HG02571 (cell line): ENCODE data around the gene MARCHF2.
A peak's percentile ranks its signal among the peaks of the same experiment; 100 is the strongest.

Source experiments
- ATAC-seq: cut with Tn5 transposase; IDR thresholded peaks from one replicate; pipeline ENCODE4 v1.9.1; 2021; ENCODE audit warnings: mild to moderate bottlenecking, moderate library complexity; ENCODE audit not compliant: unreplicated experiment

MARCHF2 gene

GRCh38 chr19:8387688-8388611 lies 25.2 kb upstream of the MARCHF2 start:
- no peak for ATAC-seq

- no peak for ATAC-seq
These were observed 24.5 kb upstream of the MARCHF2 start for GRCh38 chr19:8388612-8388958.

DNA sequence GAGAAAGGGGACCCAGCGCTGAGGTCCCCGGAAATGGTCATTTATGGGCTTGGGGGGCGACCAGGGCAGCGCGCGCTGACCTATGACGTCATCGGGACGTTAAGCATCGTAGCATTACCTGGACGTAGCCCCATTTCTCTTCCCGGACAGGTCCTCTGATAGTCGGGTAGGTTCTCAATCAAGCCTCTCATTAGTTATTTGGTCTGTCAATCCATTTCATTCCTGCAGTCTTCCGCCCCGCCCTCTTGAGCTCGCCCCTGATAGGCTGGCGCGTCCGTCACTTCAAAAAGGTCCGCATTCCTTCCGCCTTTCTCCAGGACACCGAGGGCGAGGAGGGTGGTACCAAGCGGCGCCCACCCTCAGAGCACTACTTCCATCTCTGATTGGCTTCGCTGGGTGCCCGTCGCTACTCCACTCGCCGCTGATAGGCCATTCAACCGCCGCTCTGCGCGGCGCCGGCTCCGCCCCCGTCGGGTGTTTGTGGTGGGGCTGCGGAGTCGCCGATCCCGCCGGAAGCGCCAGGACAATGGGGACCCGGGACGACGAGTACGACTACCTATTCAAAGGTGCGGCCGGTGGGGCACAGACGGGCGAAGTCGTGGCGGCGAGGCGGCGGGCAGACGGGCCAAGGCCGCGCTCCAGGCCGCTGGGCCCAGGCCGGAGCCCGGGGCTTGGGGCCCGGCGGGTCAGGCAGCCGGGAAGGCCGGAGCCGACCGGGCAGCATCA lies 23.1 kb upstream of the MARCHF2 start, which contains the start of gene RAB11B:
RAB11B (plus strand) TSS at position 470 of the 726 bp plus-strand sequence; CDS start at position 527, 57 bp downstream.
- peak; percentile 88 for ATAC-seq

GRCh38 chr19:8390617-8390981 lies 22.5 kb upstream of the MARCHF2 start:
- peak; percentile 42 for ATAC-seq

GRCh38 chr19:8391198-8392016 lies 21.7 kb upstream of the MARCHF2 start:
- ATAC-seq = no peak

- no peak for ATAC-seq
These were observed 21.0 kb upstream of the MARCHF2 start for GRCh38 chr19:8392017-8392591.

DNA sequence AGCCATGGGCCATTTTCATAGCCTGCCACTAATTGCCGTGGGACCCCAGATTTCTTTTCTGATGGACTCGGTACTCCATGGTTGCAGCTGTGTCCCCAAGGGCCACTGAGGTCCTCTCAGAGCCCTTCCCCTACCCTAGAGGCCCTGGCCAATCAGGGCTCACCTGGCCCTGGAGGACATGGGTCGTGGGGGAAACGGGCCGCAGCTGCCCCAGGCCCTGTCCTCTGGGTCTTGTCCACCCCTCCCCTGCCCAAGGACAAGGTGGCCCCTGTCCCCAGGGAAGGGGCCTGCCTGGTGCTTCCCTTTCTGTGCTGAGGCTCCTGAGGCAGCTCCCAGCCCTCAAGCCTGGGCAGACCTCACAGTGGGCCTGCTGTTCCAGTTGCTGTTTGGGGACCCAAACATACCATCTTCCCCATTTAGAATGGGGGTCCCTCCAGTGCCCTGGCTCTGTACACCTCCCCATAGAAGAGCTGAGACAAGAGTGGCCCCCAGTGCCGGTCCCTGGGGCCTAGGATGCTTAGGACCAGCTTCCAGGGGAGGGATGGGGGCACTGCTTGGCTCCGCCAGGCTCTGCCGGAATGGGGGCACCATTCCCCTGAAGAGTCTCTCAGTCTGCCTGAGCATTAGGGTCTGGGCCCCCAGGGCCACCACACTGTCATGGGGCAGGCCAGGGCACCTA lies 19.8 kb upstream of the MARCHF2 start:
- no peak for ATAC-seq

DNA sequence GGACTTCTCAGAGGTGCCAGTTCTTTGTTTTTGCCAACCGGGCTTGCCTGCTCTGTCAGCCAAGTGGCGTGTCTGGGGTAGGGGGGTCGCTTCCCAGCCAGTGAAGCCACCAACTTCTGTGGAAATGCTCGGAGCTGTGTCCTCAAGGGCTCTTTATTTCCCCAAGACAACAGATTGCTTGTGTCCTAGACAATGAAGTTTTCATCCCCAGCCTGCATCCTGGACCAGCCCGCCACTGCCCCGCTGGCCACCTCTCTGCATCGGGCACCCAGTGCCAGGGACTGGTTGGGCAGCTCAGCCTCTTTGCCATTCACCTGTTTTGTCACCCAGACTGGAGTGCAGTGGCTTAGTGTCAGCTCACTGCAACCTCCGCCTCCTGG lies 19.2 kb upstream of the MARCHF2 start:
- ATAC-seq = no peak

DNA sequence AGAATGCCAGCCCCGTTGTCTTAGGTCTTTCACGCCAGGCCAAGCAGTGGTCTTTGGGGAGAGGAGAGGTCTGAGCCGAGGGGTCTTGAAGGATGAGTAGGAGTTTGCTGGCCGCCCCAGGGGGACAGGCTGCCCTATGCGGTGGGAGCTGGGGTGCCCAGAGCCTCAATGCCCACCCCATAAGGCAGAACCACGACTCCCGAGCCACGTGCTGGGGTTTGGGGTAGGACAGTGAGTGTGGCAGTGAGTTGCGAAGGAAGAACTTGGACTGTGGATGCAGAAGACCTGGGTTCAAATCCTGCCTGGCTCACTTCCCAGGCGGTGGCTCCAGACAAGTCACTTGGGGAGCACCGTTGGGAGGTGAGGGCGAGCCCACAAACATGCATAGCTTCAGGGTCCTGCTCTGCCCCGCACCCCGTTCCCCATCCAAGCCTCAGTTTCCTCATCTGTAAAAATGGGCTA lies 17.5 kb upstream of the MARCHF2 start:
- ATAC-seq = no peak

DNA sequence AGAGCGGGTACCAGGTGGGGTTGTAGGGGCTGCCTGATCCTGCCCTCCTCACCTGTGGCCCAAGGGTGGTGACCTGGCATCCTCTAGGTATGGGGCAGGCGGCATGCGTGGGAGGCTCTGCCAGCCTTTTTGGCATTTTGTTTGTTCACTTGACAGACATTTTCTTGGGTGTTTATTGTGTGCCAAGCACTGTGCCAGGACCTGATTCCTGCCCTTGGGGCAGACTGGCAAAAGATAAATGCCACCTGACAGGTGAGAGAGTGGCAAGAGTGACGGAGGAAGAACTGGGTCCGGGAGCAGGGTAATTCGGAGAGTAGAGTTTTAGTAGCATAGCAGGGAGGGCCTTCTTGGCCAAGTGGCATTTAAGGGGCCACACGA lies 16.9 kb upstream of the MARCHF2 start:
- no peak for ATAC-seq

GRCh38 chr19:8396563-8397203 lies 16.4 kb upstream of the MARCHF2 start:
- no peak for ATAC-seq

- ATAC-seq = no peak
These were observed 15.8 kb upstream of the MARCHF2 start for GRCh38 chr19:8397271-8397670.

DNA sequence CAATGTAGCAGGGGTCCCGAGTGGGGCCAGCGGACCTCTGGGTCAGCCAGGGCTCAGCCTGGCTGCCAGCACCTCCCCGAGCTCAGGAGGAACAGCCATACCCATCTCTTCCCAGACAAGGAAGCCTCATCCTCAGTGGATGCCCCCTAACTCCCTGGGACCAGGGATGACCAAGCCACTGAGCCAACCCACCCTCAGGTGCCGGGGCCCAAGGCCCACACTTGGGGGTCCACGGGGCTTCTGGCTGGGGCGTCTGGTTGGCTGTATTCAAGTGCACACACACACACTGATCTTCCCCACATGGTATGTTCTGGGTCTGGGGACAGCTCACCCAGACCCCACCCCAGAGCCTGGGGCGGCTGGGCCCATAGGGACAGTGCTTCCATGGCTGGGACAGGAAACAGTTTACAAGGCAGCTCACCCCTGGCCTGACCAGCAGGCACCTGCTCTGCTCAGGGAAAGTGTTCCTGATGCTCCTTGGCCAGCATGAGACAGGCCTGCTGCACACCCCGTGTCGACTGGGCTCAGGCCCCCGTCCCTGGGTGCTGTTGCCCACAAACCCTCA lies 15.3 kb upstream of the MARCHF2 start:
- ATAC-seq = no peak

DNA sequence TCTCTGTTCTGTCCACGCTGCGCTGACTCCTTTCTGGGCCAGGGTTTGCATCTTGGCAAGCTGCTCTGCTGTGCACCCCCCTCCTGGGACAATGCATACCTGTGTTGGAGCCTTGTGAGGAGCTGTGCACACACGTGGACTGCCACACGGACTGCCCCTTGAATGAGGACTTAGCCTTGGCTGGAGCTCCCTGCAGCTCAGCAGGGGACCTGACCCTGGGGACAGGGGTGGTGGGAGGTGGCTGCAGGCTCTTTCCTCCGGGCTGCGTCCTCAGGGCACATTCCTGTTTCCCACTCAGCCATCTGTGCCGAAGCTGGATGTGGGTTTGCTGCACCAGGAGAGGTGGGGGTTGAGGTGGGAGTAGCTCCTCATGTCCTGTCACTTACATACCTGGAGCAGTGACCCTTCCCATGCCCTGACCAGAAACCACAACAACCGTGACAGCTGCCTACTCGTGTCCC lies 14.8 kb upstream of the MARCHF2 start:
- no peak for ATAC-seq

GRCh38 chr19:8399681-8400188 lies 13.4 kb upstream of the MARCHF2 start:
- no peak for ATAC-seq

DNA sequence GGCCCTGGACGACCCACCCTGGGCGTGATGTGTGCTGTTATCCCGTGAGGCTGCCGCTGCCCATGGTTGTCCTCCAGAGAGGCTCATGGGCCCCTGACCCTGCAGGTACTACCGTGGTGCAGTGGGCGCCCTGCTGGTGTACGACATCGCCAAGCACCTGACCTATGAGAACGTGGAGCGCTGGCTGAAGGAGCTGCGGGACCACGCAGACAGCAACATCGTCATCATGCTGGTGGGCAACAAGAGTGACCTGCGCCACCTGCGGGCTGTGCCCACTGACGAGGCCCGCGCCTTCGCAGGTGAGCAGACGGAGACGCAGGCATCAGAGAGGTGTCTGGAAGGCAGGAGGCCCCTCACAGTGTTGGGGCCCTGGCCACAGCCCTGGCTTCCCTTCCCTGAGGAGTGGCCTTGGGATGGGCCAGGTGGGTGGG lies 11.1 kb upstream of the MARCHF2 start:
- ATAC-seq = no peak

- no peak for ATAC-seq
These were observed 9.8 kb upstream of the MARCHF2 start for GRCh38 chr19:8403098-8403819.

GRCh38 chr19:8403820-8404109 lies 9.3 kb upstream of the MARCHF2 start:
- ATAC-seq = no peak
